WERI-Rb-1 (cell line): ENCODE results near the gene CACNB1.
A peak's percentile ranks its signal among the peaks of the same experiment; 100 is the strongest.

Experiments used
- DNase-seq: peaks from one replicate; pipeline ENCODE4 v3.0.0-alpha.2; 2020
- H3K27ac ChIP-seq: fragments of 250-450 bp; sonication (Bioruptor Pico); 2 replicates; pipeline ENCODE4 v1.5.1; 2020; ENCODE audit warnings: mild to moderate bottlenecking, moderate library complexity
- H3K27me3 ChIP-seq: fragments of 250-450 bp; sonication (Bioruptor Pico); 2 replicates; pipeline ENCODE4 v1.5.1; 2021; ENCODE audit warnings: mild to moderate bottlenecking, low read depth, moderate library complexity; ENCODE audit not compliant: insufficient read depth, severe bottlenecking
- H3K36me3 ChIP-seq: fragments of 250-450 bp; sonication (Bioruptor Pico); 2 replicates; pipeline ENCODE4 v1.5.1; 2020; ENCODE audit warnings: mild to moderate bottlenecking, moderate library complexity
- H3K4me3 ChIP-seq: 2 replicates; pipeline ENCODE4 v1.5.1; 2011; ENCODE audit warnings: low read depth, mild to moderate bottlenecking, control low read depth, low read length
- H3K9me3 ChIP-seq: fragments of 250-450 bp; sonication (Bioruptor Pico); 2 replicates; pipeline ENCODE4 v1.5.1; 2021; ENCODE audit warnings: mild to moderate bottlenecking, moderate library complexity; ENCODE audit not compliant: severe bottlenecking
- CTCF ChIP-seq: IDR thresholded peaks from 2 replicates; pipeline ENCODE4 v1.5.1; 2011; ENCODE audit warnings: low read depth, mild to moderate bottlenecking, control low read depth, inconsistent platforms, low read length

Gene CACNB1

GRCh38 chr17:39173526-39174274 is 23.8 kb downstream of the CACNB1 start:
- no peak for TF ChIP-seq CTCF
- H3K36me3 ChIP-seq = peaks cover 14% of the 10 kb centered on the region
- DNase-seq = no peak
- H3K27me3 ChIP-seq = no peaks in the 10 kb centered on the region
- peak overlapping the region; percentile 42 for H3K27ac ChIP-seq
- peaks cover under 1% of the 10 kb centered on the region for H3K9me3 ChIP-seq
- no peak overlapping the region for H3K4me3 ChIP-seq

GRCh38 chr17:39173080-39173479 is 24.4 kb downstream of the CACNB1 start:
- DNase-seq = no peak
- peaks cover 4% of the 10 kb centered on the region for H3K9me3 ChIP-seq
- H3K4me3 ChIP-seq = no peak overlapping the region
- peaks cover 14% of the 10 kb centered on the region for H3K36me3 ChIP-seq
- no peak for TF ChIP-seq CTCF
- no peak overlapping the region for H3K27ac ChIP-seq
- no peaks in the 10 kb centered on the region for H3K27me3 ChIP-seq

GRCh38 chr17:39171933-39172332 is 25.5 kb downstream of the CACNB1 start:
- H3K9me3 ChIP-seq = peaks cover 4% of the 10 kb centered on the region
- peak; percentile 43 for DNase-seq
- no peak for TF ChIP-seq CTCF
- H3K4me3 ChIP-seq = no peak overlapping the region
- H3K27ac ChIP-seq = no peak overlapping the region; the same call in 1 of the 2 replicates
- H3K27me3 ChIP-seq = no peaks in the 10 kb centered on the region
- H3K36me3 ChIP-seq = peaks cover 8% of the 10 kb centered on the region

- Histone ChIP-seq H3K27me3 (no peaks in the 10 kb centered on the region), H3K4me3 (no peak overlapping the region), H3K9me3 (peaks cover 4% of the 10 kb centered on the region), H3K36me3 (peaks cover 4% of the 10 kb centered on the region), H3K27ac (no peak overlapping the region)
- no peak for DNase-seq
- no peak for TF ChIP-seq CTCF
Observed at GRCh38 chr17:39170558-39170957, 26.9 kb downstream of the CACNB1 start.

GRCh38 chr17:39170109-39170508 is 27.4 kb downstream of the CACNB1 start:
- no peak for DNase-seq
- H3K27me3 ChIP-seq = no peaks in the 10 kb centered on the region
- no peak for TF ChIP-seq CTCF
- H3K27ac ChIP-seq = no peak overlapping the region
- H3K9me3 ChIP-seq = peaks cover 4% of the 10 kb centered on the region
- peaks cover under 1% of the 10 kb centered on the region for H3K36me3 ChIP-seq
- H3K4me3 ChIP-seq = no peak overlapping the region

- Histone ChIP-seq H3K9me3 (peaks cover 4% of the 10 kb centered on the region), H3K27ac (no peak overlapping the region), H3K4me3 (no peak overlapping the region), H3K36me3 (no peaks in the 10 kb centered on the region), H3K27me3 (no peaks in the 10 kb centered on the region)
- DNase-seq = no peak
- no peak for TF ChIP-seq CTCF
Observed at GRCh38 chr17:39169518-39169917, 28.0 kb downstream of the CACNB1 start.
